H9 (cell line): ENCODE measurements around the gene HEXIM1. TPM values are rescaled to one million over a fixed set of nuclear protein-coding genes. Genes with fewer than 3 reads are reported as not detected.

Source experiments
- DNase-seq: peaks from one replicate; pipeline ENCODE4 v3.0.0-alpha.2; 2017
- H2AFZ ChIP-seq: one replicate; pipeline ENCODE4 v1.6.1; 2013; ENCODE audit warnings: mild to moderate bottlenecking, low read length, control low read depth, moderate library complexity
- H2AK5ac ChIP-seq: 2 replicates; pipeline ENCODE4 v1.6.1; 2013; ENCODE audit warnings: low read length, control low read depth, mixed read lengths; ENCODE audit not compliant: insufficient read length
- H2BK120ac ChIP-seq: one replicate; pipeline ENCODE4 v1.6.1; 2013; ENCODE audit warnings: low read depth, mild to moderate bottlenecking, low read length, control low read depth, inconsistent platforms; ENCODE audit not compliant: poor library complexity, severe bottlenecking
- H2BK12ac ChIP-seq: 2 replicates; pipeline ENCODE4 v1.6.1; 2013; ENCODE audit warnings: low read length, control low read depth, mixed read lengths, low read depth; ENCODE audit not compliant: insufficient read length
- H2BK15ac ChIP-seq: 2 replicates; pipeline ENCODE4 v1.6.1; 2013; ENCODE audit warnings: low read depth, low read length, control low read depth
- H2BK20ac ChIP-seq: one replicate; pipeline ENCODE4 v1.6.1; 2013; ENCODE audit warnings: low read depth, mild to moderate bottlenecking, low read length, control low read depth, inconsistent platforms; ENCODE audit not compliant: poor library complexity, severe bottlenecking
- H2BK5ac ChIP-seq: 2 replicates; pipeline ENCODE4 v1.6.1; 2013; ENCODE audit warnings: low read length, control low read depth, mixed read lengths; ENCODE audit not compliant: insufficient read length
- H3K14ac ChIP-seq: 2 replicates; pipeline ENCODE4 v1.6.1; 2013; ENCODE audit warnings: low read length, control low read depth; ENCODE audit not compliant: insufficient read depth
- H3K18ac ChIP-seq: 2 replicates; pipeline ENCODE4 v1.6.1; 2013; ENCODE audit warnings: low read depth, mild to moderate bottlenecking, mixed read lengths, low read length, control low read depth; ENCODE audit not compliant: insufficient read length
- H3K23ac ChIP-seq: 2 replicates; pipeline ENCODE4 v1.6.1; 2013; ENCODE audit warnings: low read length, control low read depth, mixed read lengths, low read depth; ENCODE audit not compliant: insufficient read length
- H3K23me2 ChIP-seq: 2 replicates; pipeline ENCODE4 v1.6.1; 2013; ENCODE audit warnings: low read depth, mild to moderate bottlenecking, mixed read lengths, low read length, control low read depth; ENCODE audit not compliant: insufficient read length, poor library complexity, severe bottlenecking
- H3K27ac ChIP-seq: 2 replicates; pipeline ENCODE4 v1.5.1; 2013; ENCODE audit warnings: low read length, control low read depth, mixed read lengths, low read depth; ENCODE audit not compliant: insufficient read length
- H3K27me3 ChIP-seq: 2 replicates; pipeline ENCODE4 v1.6.1; 2013; ENCODE audit warnings: low read length, control low read depth, inconsistent platforms; ENCODE audit not compliant: insufficient read depth
- H3K4ac ChIP-seq: 2 replicates; pipeline ENCODE4 v1.6.1; 2013; ENCODE audit warnings: low read depth, mild to moderate bottlenecking, control low read depth, inconsistent platforms, low read length, moderate library complexity
- H3K4me1 ChIP-seq: 2 replicates; pipeline ENCODE4 v1.6.1; 2013; ENCODE audit warnings: low read length, control low read depth, inconsistent platforms; ENCODE audit not compliant: insufficient read depth
- H3K4me2 ChIP-seq: 2 replicates; pipeline ENCODE4 v1.6.1; 2013; ENCODE audit warnings: low read length, control low read depth, mixed read lengths; ENCODE audit not compliant: insufficient read length, insufficient read depth
- H3K56ac ChIP-seq: 2 replicates; pipeline ENCODE4 v1.6.1; 2013; ENCODE audit warnings: low read depth, mild to moderate bottlenecking, mixed read lengths, low read length, control low read depth; ENCODE audit not compliant: insufficient read length
- H3K79me1 ChIP-seq: 2 replicates; pipeline ENCODE4 v1.6.1; 2013; ENCODE audit warnings: low read depth, mild to moderate bottlenecking, moderate library complexity, low read length, control low read depth, inconsistent platforms; ENCODE audit not compliant: insufficient read depth, poor library complexity, severe bottlenecking
- H3K79me2 ChIP-seq: 2 replicates; pipeline ENCODE4 v1.6.1; 2013; ENCODE audit warnings: low read length, control low read depth, inconsistent platforms; ENCODE audit not compliant: insufficient read depth
- H3K9ac ChIP-seq: 2 replicates; pipeline ENCODE4 v1.6.1; 2013; ENCODE audit warnings: low read length, control low read depth, mixed read lengths; ENCODE audit not compliant: insufficient read length; ENCODE audit errors: extremely low read depth
- H3K9me3 ChIP-seq: one replicate; pipeline ENCODE4 v1.6.1; 2013; ENCODE audit warnings: low read depth, low read length, inconsistent platforms; ENCODE audit not compliant: control insufficient read depth
- H3T11ph ChIP-seq: one replicate; pipeline ENCODE4 v1.6.1; 2013; ENCODE audit warnings: mild to moderate bottlenecking, low read length, control low read depth, inconsistent platforms
- H4K20me1 ChIP-seq: one replicate; pipeline ENCODE4 v1.6.1; 2013; ENCODE audit not compliant: control insufficient read depth, insufficient read length, insufficient read depth
- H4K5ac ChIP-seq: 2 replicates; pipeline ENCODE4 v1.6.1; 2013; ENCODE audit warnings: low read depth, mild to moderate bottlenecking, mixed read lengths, low read length, control low read depth; ENCODE audit not compliant: insufficient read length
- H4K8ac ChIP-seq: replicated peaks from 2 replicates; pipeline ENCODE4 v1.6.1; 2013; ENCODE audit warnings: low read length, control low read depth, mixed read lengths, low read depth; ENCODE audit not compliant: insufficient read length
- H4K91ac ChIP-seq: 2 replicates; pipeline ENCODE4 v1.6.1; 2013; ENCODE audit warnings: low read depth, mild to moderate bottlenecking, moderate library complexity, mixed read lengths, low read length, control low read depth; ENCODE audit not compliant: insufficient read length
- H3K27ac Mint-ChIP-seq, 3 experiments: 2 replicates in 2 of 3; 3 replicates in 1 of 3; pipeline ENCODE4 v1.8.0; 2020 to 2021; ENCODE audit warnings: mixed read lengths in 3 of 3, mild to moderate bottlenecking in 1 of 3, moderate library complexity in 1 of 3
- H3K27me3 Mint-ChIP-seq: 2 replicates; pipeline ENCODE4 v1.8.0; 2021; ENCODE audit warnings: low read depth, mild to moderate bottlenecking, moderate library complexity, mixed read lengths
- H3K36me3 Mint-ChIP-seq, 3 experiments: 2 replicates in 2 of 3; 3 replicates in 1 of 3; pipeline ENCODE4 v1.8.0; 2020 to 2021; ENCODE audit warnings: low read depth in 3 of 3, mixed read lengths in 3 of 3; ENCODE audit not compliant: insufficient read depth in 1 of 3
- H3K4me1 Mint-ChIP-seq, 2 experiments: 2 replicates each; pipeline ENCODE4 v1.8.0; 2020; ENCODE audit warnings: mixed read lengths in 2 of 2
- H3K4me3 Mint-ChIP-seq, 2 experiments: 2 replicates in 1 of 2; 3 replicates in 1 of 2; pipeline ENCODE4 v1.8.0; 2020 to 2021; ENCODE audit warnings: mild to moderate bottlenecking in 2 of 2, mixed read lengths in 2 of 2, moderate library complexity in 1 of 2
- H3K9me3 Mint-ChIP-seq, 2 experiments: 2 replicates in 1 of 2; 3 replicates in 1 of 2; pipeline ENCODE4 v1.8.0; 2020; ENCODE audit warnings: mild to moderate bottlenecking in 2 of 2, mixed read lengths in 2 of 2, moderate library complexity in 1 of 2
- CTCF ChIP-seq: fragments of 200-600 bp; sonication (generic); conservative IDR thresholded peaks from 3 replicates; pipeline ENCODE4 v1.8.0; 2021; ENCODE audit warnings: antibody characterized with exemption, mild to moderate bottlenecking
- WGBS: extraction: QIAGEN DNeasy Blood & Tissue Kit; methylation state at CpG from one replicate; pipeline ENCODE4 v1.1.7; 2013; ENCODE audit warnings: missing lambda C conversion rate, low lambda C conversion rate, mixed read lengths; ENCODE audit not compliant: insufficient read length; ENCODE audit errors: extremely low coverage; 5-methylcytosine and 5-hydroxymethylcytosine counted together
- total RNA-seq: library from RNA; stranded (reverse); gene quantifications from 2 replicates; pipeline ENCODE4 v1.2.1, GENCODE V29; 2021

The HEXIM1 gene
- total RNA-seq, 1 experiment from 2014 or later, result 32.4 TPM

- no peak overlapping the region for H2AK5ac ChIP-seq
- H2BK120ac ChIP-seq, result no peak overlapping the region
- Mint-ChIP-seq H3K27ac (peak overlapping the region in 2 of 3 experiments; percentile 18 to 72; a peak in 1 of 7 replicates), H3K4me3 (no peak overlapping the region), H3K36me3 (peaks cover 42 to 93% (median 82%) of the 10 kb centered on the region in 3 experiments), H3K4me1 (peaks cover 0 to 7% of the 10 kb centered on the region in 2 experiments; a peak in 2 of 4 replicates), H3K9me3 (no peaks in the 10 kb centered on the region), H3K27me3 (no peaks in the 10 kb centered on the region)
- no peak overlapping the region for H3K4me2 ChIP-seq
- no peak overlapping the region for H3K56ac ChIP-seq
- H2AFZ ChIP-seq, result no peak overlapping the region
- H3K27me3 ChIP-seq, result no peaks in the 10 kb centered on the region
- no peaks in the 10 kb centered on the region for H4K20me1 ChIP-seq
- H3K4ac ChIP-seq, result no peak overlapping the region
- H2BK15ac ChIP-seq, result no peak overlapping the region
- H3K9me3 ChIP-seq, result no peaks in the 10 kb centered on the region
- no peak for DNase-seq
- no peak overlapping the region for H4K8ac ChIP-seq
- H2BK20ac ChIP-seq, result no peak overlapping the region
- H4K91ac ChIP-seq, result no peak overlapping the region
- H3K18ac ChIP-seq, result no peak overlapping the region
- no peaks in the 10 kb centered on the region for H3K4me1 ChIP-seq
- TF ChIP-seq CTCF, result no peak
- no peak overlapping the region for H2BK5ac ChIP-seq
- H3K9ac ChIP-seq, result no peak overlapping the region
- no peaks in the 10 kb centered on the region for H3K79me1 ChIP-seq
- H3K23ac ChIP-seq, result no peak overlapping the region
- H3K79me2 ChIP-seq, result no peaks in the 10 kb centered on the region; the same call in 1 of the 2 replicates
- WGBS, result no CpG with 5 or more reads among the region's 9 CpGs
- H3K27ac ChIP-seq, result no peak overlapping the region
- H4K5ac ChIP-seq, result no peak overlapping the region
- no peak overlapping the region for H2BK12ac ChIP-seq
- H3K23me2 ChIP-seq, result no peaks in the 10 kb centered on the region
- H3T11ph ChIP-seq, result no peak overlapping the region
- H3K14ac ChIP-seq, result no peak overlapping the region
Observed at GRCh38 chr17:45101546-45101882, 46.8 kb upstream of the HEXIM1 start.
